Colonic mucosa (tissue), 4 donors: ENCODE measurements around the gene SLC8A1. TPM values are rescaled to one million over a fixed set of nuclear protein-coding genes. Genes with fewer than 3 reads are reported as not detected.

Source experiments
- DNase-seq: peaks from one replicate; pipeline ENCODE4 v3.0.0-alpha.2; 2020
- H3K27ac ChIP-seq: fragments of 200-600 bp; one replicate; pipeline ENCODE4 v1.8.0; 2021
- H3K27me3 ChIP-seq: fragments of 200-600 bp; one replicate; pipeline ENCODE4 v1.8.0; 2021
- H3K36me3 ChIP-seq: fragments of 200-600 bp; one replicate; pipeline ENCODE4 v1.8.0; 2021
- H3K4me1 ChIP-seq: fragments of 200-600 bp; one replicate; pipeline ENCODE4 v1.8.0; 2021; ENCODE audit warnings: mild to moderate bottlenecking
- H3K4me3 ChIP-seq: fragments of 200-600 bp; one replicate; pipeline ENCODE4 v1.8.0; 2021
- H3K9ac ChIP-seq, 2 donors: one replicate each; pipeline ENCODE4 v1.7.0; 2013; ENCODE audit warnings: control low read depth in 2 of 2, low read depth in 2 of 2, low read length in 2 of 2
- H3K9me3 ChIP-seq: fragments of 200-600 bp; one replicate; pipeline ENCODE4 v1.8.0; 2021
- intact Hi-C: fragments of 100-400 bp; cut with DNase I; formaldehyde crosslinking; loops from one replicate; pipeline ENCODE4 v1.14.1; 2022
- total RNA-seq, 2 donors: library from RNA; stranded (reverse); fragmentation: NEBNext Ultra II Directional in 1 of 2; extraction: Animal tissue kit (Norgen Biotek cat#: 25700) in 1 of 2; gene quantifications; one replicate each; pipeline ENCODE4 v1.2.1, GENCODE V29; 2021
- TF ChIP-seq, protein P1 (sequence below): fragments of 200-600 bp; IDR thresholded peaks from one replicate; pipeline ENCODE4 v1.8.0; 2022; ENCODE audit warnings: antibody characterized with exemption, mild to moderate bottlenecking
- donor health status: healthy.
- donor health status: DM: no; HTN: no; CAD: no.
- donor health status: DM: no; HTN: no; CAD: no.

The SLC8A1 gene
- total RNA-seq, result 10 to 100 TPM in 1 of 2 donors, 1 to 10 TPM in 1; 4.1 to 25.5 TPM

DNA sequence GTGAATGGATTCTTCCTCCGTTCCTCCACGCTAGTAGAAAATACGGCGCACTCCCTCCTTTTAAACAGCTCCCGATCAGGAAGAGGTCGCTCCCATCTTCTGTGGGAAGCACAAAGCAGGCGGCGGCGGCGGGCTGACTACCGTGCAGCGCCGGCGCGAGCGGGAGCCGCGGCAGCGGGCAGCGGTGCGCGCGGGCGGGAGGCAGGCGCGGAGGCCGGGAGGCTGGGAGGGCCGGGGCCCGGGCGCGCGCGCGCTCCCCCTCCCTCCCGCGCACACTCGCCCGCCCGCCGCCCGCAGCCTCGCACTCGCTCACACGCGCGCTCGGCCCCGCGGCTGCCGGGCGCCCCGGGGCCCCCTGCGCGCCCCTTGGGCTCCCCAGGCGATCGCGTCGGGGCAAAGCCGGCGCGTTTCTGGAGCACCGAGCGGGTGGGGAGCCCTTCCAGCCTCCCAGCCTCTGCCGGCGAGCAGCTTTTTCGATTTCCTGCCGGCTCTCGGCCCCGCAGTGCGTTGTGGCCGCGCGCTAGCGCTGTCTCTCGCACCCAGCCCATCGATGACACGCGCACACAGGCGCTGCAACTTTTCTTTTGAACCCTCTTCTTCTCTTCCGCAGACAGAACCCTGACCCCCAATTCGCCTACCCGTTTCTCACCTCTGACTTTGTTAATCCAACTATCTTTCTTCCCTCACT lies at the start of gene SLC8A1:
Gene SLC8A1, minus strand, starts transcription at position 173 of the 688 bp plus-strand sequence.
- no peaks in the 10 kb centered on the region for H3K9me3 ChIP-seq
- intact Hi-C loops, result no loop called here
- TF ChIP-seq, protein P1, sequence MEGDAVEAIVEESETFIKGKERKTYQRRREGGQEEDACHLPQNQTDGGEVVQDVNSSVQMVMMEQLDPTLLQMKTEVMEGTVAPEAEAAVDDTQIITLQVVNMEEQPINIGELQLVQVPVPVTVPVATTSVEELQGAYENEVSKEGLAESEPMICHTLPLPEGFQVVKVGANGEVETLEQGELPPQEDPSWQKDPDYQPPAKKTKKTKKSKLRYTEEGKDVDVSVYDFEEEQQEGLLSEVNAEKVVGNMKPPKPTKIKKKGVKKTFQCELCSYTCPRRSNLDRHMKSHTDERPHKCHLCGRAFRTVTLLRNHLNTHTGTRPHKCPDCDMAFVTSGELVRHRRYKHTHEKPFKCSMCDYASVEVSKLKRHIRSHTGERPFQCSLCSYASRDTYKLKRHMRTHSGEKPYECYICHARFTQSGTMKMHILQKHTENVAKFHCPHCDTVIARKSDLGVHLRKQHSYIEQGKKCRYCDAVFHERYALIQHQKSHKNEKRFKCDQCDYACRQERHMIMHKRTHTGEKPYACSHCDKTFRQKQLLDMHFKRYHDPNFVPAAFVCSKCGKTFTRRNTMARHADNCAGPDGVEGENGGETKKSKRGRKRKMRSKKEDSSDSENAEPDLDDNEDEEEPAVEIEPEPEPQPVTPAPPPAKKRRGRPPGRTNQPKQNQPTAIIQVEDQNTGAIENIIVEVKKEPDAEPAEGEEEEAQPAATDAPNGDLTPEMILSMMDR, result no peak
- H3K27ac ChIP-seq, result peak within 1 kb of the TSS; percentile 65
- no peaks in the 10 kb centered on the region for H3K4me1 ChIP-seq
- no peak for DNase-seq
- peak within 1 kb of the TSS; percentile 35 to 63 for H3K9ac ChIP-seq
- peak within 1 kb of the TSS; percentile 40 for H3K4me3 ChIP-seq
- no peaks in the 10 kb centered on the region for H3K27me3 ChIP-seq
- H3K36me3 ChIP-seq, result no peaks in the 10 kb centered on the region

DNA sequence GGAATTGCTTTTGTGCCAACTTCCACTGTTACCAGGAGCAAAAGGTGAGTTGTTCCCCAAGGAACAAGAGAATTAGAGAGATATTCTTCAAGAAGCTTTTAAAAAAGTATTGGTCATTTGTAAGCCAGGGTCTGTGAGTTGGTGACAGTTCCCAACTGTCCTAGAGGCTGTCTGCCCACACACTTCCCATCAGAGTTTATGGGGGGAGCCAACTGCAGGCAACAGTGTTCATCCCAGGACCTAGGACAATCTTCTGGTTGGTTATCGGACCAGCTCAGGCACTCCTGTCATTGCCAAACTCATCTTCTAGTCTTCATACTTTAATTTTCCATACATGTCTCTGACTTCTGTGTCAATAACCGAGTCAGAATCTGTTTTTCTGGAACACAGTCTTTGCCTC lies 47.5 kb upstream of the SLC8A1 start:
- DNase-seq, result no peak
- H3K36me3 ChIP-seq, result no peaks in the 10 kb centered on the region
- no peaks in the 10 kb centered on the region for H3K9me3 ChIP-seq
- no peaks in the 10 kb centered on the region for H3K4me1 ChIP-seq
- no peak overlapping the region for H3K4me3 ChIP-seq
- no peak overlapping the region for H3K27ac ChIP-seq
- H3K9ac ChIP-seq, result no peak overlapping the region
- intact Hi-C loops, result no loop called here
- TF ChIP-seq, protein P1, result no peak
- H3K27me3 ChIP-seq, result no peaks in the 10 kb centered on the region

- Histone ChIP-seq H3K27ac (no peak overlapping the region), H3K4me1 (no peaks in the 10 kb centered on the region), H3K36me3 (no peaks in the 10 kb centered on the region), H3K27me3 (no peaks in the 10 kb centered on the region), H3K4me3 (no peak overlapping the region), H3K9ac (no peak overlapping the region), H3K9me3 (no peaks in the 10 kb centered on the region)
- no peak for DNase-seq
- TF ChIP-seq, protein P1, result no peak
- intact Hi-C loops, result no loop called here
These were observed 45.5 kb upstream of the SLC8A1 start for GRCh38 chr2:40497251-40497859.

- no peaks in the 10 kb centered on the region for H3K27me3 ChIP-seq
- no peak for DNase-seq
These were observed 37.7 kb upstream of the SLC8A1 start for GRCh38 chr2:40489678-40489960.

DNA sequence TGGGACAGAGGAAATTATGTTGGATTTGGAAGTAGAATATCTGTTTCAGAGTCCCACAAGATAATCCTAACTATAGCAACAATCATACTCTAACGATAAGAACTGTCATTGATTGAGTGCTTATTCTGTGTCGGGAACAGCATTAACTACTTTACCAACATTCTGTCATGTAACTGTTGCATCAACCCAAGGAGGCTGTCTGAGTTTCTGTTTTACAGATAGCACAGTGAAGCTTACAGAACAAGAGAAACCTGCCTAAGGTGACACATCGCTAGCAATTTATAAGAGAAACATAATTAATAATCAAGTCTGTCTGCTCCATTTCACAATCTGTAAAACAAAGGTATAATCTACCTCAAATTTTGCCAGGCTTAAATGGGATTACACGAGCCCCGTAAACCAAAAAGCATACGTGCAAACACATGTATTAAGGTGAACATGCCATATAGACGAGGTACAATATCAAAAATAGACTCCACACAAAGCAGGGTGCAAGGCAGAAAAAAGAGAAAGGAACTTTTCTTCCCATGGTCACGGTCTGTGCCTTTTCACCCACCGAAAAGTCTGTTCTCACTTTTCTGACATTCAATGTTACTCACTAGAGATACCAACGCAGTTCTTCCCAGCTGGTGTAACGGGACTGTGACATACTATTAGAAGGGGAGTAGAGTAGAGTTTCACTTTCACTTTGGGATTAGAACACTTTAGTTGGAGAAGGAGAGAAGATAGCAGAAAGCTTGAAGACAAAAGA lies 37.2 kb upstream of the SLC8A1 start:
- H3K9me3 ChIP-seq, result no peaks in the 10 kb centered on the region
- TF ChIP-seq, protein P1, result no peak
- DNase-seq, result no peak
- H3K4me1 ChIP-seq, result no peaks in the 10 kb centered on the region
- intact Hi-C loops, result no loop called here
- no peaks in the 10 kb centered on the region for H3K27me3 ChIP-seq
- peak overlapping the region; percentile 24 for H3K4me3 ChIP-seq
- peak overlapping the region; percentile 24 to 40 for H3K9ac ChIP-seq
- H3K36me3 ChIP-seq, result no peaks in the 10 kb centered on the region
- peak overlapping the region; percentile 45 for H3K27ac ChIP-seq

More at GRCh38 chr2:40489678-40489960, 37.7 kb upstream of the SLC8A1 start:
- TF ChIP-seq, protein P1, result no peak
- Histone ChIP-seq H3K36me3 (no peaks in the 10 kb centered on the region), H3K9me3 (no peaks in the 10 kb centered on the region), H3K9ac (peak overlapping the region; percentile 24 to 40), H3K4me1 (no peaks in the 10 kb centered on the region), H3K4me3 (no peak overlapping the region), H3K27ac (peak overlapping the region; percentile 45)
- intact Hi-C loops, result no loop called here
